Measurements from ENCODE around the gene MT1H. TPM values are rescaled to one million over a fixed set of nuclear protein-coding genes. Genes with fewer than 3 reads are reported as not detected.

The MT1H gene
- total RNA-seq, 4 donors from 2014 or later, result not detected

DNA sequence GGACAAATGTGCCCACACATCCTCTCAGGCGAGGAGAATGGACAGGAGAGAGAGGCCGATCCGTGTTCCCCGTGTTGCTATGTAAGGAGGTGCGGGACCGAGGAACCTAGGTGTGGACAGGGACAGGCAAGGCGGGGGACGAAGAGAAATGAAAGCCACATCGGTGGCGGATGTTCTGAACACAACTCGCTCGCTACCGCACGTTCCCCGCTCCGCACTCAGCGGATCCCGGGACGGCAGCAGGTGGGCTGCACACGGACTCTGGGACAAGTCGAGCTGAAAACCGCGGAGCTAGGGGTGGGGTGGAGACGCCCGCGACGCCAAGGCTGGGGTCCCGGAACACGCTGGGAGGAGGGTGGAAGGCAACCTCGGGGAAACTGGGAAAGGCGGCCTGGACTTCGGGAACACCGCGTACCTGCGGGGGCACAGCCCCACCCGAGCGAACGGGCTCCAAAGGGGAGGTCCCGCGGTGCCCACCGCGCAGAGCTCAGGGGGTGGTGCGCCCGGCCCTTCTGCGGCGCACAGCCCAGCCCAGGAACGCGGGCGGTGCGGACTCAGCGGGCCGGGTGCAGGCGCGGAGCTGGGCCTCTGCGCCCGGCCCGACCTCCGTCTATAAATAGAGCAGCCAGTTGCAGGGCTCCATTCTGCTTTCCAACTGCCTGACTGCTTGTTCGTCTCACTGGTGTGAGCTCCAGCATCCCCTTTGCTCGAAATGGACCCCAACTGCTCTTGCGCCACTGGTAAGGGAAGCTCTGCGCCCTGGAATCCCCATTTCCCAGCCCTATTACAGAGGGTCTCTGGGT, 44.3 kb upstream of the MT1H start, which contains the start of gene MT1E:
Gene MT1E (plus strand): TSS at position 642 of the 803 bp plus-strand sequence. CDS start 71 bp downstream, at position 713.
- no peaks in the 10 kb centered on the region for H3K36me3 ChIP-seq
- peaks cover 0 to 39% (median 3%) of the 10 kb centered on the region in 3 donors for H3K4me1 ChIP-seq
- no peaks in the 10 kb centered on the region for H3K9me3 ChIP-seq
- peak; percentile 93 for TF ChIP-seq POLR2AphosphoS5 (IDR thresholded peaks at IDR 0.05)
- TF ChIP-seq, protein P1, sequence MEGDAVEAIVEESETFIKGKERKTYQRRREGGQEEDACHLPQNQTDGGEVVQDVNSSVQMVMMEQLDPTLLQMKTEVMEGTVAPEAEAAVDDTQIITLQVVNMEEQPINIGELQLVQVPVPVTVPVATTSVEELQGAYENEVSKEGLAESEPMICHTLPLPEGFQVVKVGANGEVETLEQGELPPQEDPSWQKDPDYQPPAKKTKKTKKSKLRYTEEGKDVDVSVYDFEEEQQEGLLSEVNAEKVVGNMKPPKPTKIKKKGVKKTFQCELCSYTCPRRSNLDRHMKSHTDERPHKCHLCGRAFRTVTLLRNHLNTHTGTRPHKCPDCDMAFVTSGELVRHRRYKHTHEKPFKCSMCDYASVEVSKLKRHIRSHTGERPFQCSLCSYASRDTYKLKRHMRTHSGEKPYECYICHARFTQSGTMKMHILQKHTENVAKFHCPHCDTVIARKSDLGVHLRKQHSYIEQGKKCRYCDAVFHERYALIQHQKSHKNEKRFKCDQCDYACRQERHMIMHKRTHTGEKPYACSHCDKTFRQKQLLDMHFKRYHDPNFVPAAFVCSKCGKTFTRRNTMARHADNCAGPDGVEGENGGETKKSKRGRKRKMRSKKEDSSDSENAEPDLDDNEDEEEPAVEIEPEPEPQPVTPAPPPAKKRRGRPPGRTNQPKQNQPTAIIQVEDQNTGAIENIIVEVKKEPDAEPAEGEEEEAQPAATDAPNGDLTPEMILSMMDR (IDR thresholded peaks at IDR 0.05), result no peak
- TF ChIP-seq EP300 (IDR thresholded peaks at IDR 0.05), result no peak
- peak; percentile 86 to 90 for TF ChIP-seq POLR2A (IDR thresholded peaks at IDR 0.05)
- no peaks in the 10 kb centered on the region for H3K27me3 ChIP-seq
- H3K4me3 ChIP-seq, result peak within 1 kb of the TSS; percentile 46 to 68
- peak within 1 kb of the TSS; percentile 58 to 95 (median 92) for H3K27ac ChIP-seq
- peak; percentile 96 for ATAC-seq
- WGBS, 2 donors (ENCODE audit: low coverage in 1 of 2), result 0 to 3% methylated on average over 2 to 7 of the region's 62 CpGs

DNA sequence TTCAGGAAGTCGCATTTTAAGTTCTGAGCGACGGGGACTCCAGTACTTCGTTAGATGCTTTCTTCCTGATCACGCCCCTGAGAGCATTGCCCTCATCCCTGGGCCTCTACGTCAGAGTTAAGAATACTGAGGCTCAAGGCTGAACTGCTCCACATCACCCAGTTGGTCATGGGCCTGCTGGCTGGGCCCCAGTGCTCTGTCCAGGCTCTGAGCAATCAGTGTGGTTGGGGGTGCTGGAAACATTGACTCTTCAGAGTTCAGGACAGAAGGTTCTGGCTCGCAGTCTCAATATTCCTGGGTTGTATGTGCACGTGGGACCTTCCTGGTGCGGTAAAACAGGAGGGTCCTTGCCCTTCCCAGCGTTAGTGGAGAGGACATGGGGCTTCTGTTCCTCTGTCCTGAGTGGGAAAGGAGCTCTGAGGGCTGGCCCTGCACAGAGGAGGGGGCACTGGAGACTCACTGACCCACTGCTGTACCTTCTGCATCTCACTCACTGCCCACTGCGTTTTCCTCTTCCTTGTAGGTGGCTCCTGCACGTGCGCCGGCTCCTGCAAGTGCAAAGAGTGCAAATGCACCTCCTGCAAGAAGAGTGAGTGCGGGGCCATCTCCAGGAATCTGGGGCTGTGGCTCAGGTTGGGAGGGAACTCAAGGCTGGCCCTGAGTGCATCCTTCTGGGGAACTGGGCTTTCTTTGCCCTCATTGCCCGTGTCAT, 43.5 kb upstream of the MT1H start:
- H3K4me3 ChIP-seq, result peak overlapping the region; percentile 46 to 68
- 32% methylated on average over 7 of the region's 16 CpGs; no CpG with 5 or more reads in 1 of the 2 donors for WGBS, 2 donors (ENCODE audit: low coverage in 1 of 2)
- TF ChIP-seq POLR2A (IDR thresholded peaks at IDR 0.05) (no peak), POLR2AphosphoS5 (IDR thresholded peaks at IDR 0.05) (peak; percentile 61), EP300 (IDR thresholded peaks at IDR 0.05) (no peak)
- TF ChIP-seq, protein P1 (IDR thresholded peaks at IDR 0.05), result no peak
- peak overlapping the region; percentile 58 to 95 (median 92) for H3K27ac ChIP-seq
- no peaks in the 10 kb centered on the region for H3K9me3 ChIP-seq
- ATAC-seq, result peak; percentile 78
- peaks cover 0 to 39% (median 3%) of the 10 kb centered on the region in 3 donors for H3K4me1 ChIP-seq
- no peaks in the 10 kb centered on the region for H3K27me3 ChIP-seq
- no peaks in the 10 kb centered on the region for H3K36me3 ChIP-seq

DNA sequence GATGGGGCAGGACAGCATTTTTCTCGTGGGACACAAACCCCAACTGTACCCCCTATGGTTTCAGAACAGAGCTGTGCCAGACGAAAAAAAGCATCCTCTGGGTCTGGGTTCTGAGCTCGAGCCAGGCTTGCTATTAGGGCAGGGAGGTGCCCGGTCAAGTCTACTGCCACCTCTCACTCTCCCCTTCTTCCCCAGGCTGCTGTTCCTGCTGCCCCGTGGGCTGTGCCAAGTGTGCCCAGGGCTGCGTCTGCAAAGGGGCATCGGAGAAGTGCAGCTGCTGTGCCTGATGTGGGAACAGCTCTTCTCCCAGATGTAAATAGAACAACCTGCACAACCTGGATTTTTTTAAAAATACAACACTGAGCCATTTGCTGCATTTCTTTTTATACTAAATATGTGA, 42.9 kb upstream of the MT1H start:
- peak overlapping the region; percentile 46 to 68 for H3K4me3 ChIP-seq
- TF ChIP-seq, protein P1 (IDR thresholded peaks at IDR 0.05), result no peak
- TF ChIP-seq EP300 (IDR thresholded peaks at IDR 0.05) (no peak), POLR2A (IDR thresholded peaks at IDR 0.05) (no peak), POLR2AphosphoS5 (IDR thresholded peaks at IDR 0.05) (no peak)
- H3K4me1 ChIP-seq, result peaks cover 0 to 40% (median 3%) of the 10 kb centered on the region in 3 donors
- H3K36me3 ChIP-seq, result no peaks in the 10 kb centered on the region
- H3K9me3 ChIP-seq, result no peaks in the 10 kb centered on the region
- no CpG with 5 or more reads among the region's 7 CpGs for WGBS, 2 donors (ENCODE audit: low coverage in 1 of 2)
- no peaks in the 10 kb centered on the region for H3K27me3 ChIP-seq
- H3K27ac ChIP-seq, result peak overlapping the region; percentile 58 to 95 (median 92)
- ATAC-seq, result no peak

DNA sequence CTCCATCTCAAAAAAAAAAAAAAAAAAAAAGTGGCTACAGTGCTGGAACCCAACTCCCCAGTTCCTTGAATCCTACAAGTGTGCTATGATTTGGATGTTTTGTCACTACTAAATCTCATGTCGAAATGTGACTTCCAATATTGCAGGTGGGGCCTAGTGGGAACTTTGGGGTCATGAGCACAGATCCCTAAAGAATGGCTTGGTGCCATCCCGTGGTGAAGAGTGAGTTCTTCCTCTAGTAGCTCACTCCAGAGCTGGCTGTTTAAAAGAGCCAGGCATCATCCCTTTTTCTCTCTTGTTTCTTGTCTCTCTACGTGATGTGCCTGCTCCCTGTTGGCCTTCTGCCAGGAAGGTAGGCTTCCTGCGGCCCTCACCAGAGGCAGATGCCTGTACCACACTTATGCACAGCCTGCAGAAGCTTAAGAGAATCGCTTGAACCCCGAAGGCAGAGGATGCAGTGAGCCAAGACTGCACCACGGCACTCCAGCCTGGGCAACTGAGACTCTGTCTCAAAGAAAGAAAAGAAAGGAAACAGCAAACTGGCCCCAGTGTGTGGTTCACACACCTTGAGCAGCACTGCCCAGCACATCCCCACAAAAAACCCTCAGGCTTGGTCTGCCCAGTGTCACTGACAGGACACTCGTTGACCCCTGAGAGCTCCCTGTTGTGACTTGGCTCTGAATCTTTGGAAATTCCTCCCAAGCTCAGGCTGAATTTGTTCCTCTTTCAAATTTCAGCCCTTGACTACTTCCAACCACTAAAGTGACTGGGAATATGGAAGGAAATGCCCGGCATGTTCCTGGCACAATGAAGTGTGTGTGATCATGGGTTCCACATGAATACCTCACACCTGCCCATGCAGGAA, 40.9 kb upstream of the MT1H start:
- Histone ChIP-seq H3K4me1 (peaks cover 0 to 46% (median 6%) of the 10 kb centered on the region in 3 donors), H3K27me3 (peaks cover 12% of the 10 kb centered on the region), H3K4me3 (no peak overlapping the region), H3K9me3 (no peaks in the 10 kb centered on the region), H3K27ac (peak overlapping the region in 3 of 4 donors; percentile 5 to 94 (median 91)), H3K36me3 (no peaks in the 10 kb centered on the region)
- no peak for ATAC-seq
- WGBS, 2 donors (ENCODE audit: low coverage in 1 of 2), result 74 to 75% methylated on average over 4 of the region's 9 CpGs
- TF ChIP-seq EP300 (IDR thresholded peaks at IDR 0.05) (no peak), POLR2AphosphoS5 (IDR thresholded peaks at IDR 0.05) (no peak), POLR2A (IDR thresholded peaks at IDR 0.05) (no peak)
- TF ChIP-seq, protein P1 (IDR thresholded peaks at IDR 0.05), result no peak
